Measurements from ENCODE around the gene TPSB2.
A peak's percentile ranks its signal among the peaks of the same experiment; 100 is the strongest.
"Not testable (repeated sequence)": the region's sequence is repeated elsewhere in the genome, so short reads cannot be mapped to it uniquely, and the experiment has no call there.

Gene TPSB2

GRCh38 chr16:1271724-1272413, 41.9 kb upstream of the TPSB2 start:
- not testable (repeated sequence) for H3K9me3 ChIP-seq (ENCODE audit: control insufficient read depth, insufficient read depth, low read depth, low read length); H3K36me3 ChIP-seq (ENCODE audit: control insufficient read depth, insufficient read depth, low read length); H3K9ac ChIP-seq (ENCODE audit: low read length); H3K4me3 ChIP-seq (ENCODE audit: low read depth, low read length); H3K4me1 ChIP-seq (ENCODE audit: control insufficient read depth, insufficient read depth, low read length); H3K27ac ChIP-seq (ENCODE audit: low read depth, low read length)
- H3K27me3 ChIP-seq (ENCODE audit: control insufficient read depth, insufficient read depth, low read length) = peaks cover 14% of the 10 kb centered on the region

GRCh38 chr16:1271380-1271723, 41.4 kb upstream of the TPSB2 start:
- no peak overlapping the region for H3K9ac ChIP-seq (ENCODE audit: low read length)
- peaks cover 14% of the 10 kb centered on the region for H3K27me3 ChIP-seq (ENCODE audit: control insufficient read depth, insufficient read depth, low read length)

GRCh38 chr16:1269418-1269817, 39.4 kb upstream of the TPSB2 start:
- H3K9ac ChIP-seq (ENCODE audit: low read length); H3K36me3 ChIP-seq (ENCODE audit: control insufficient read depth, insufficient read depth, low read length); H3K27ac ChIP-seq (ENCODE audit: low read depth, low read length); H3K4me1 ChIP-seq (ENCODE audit: control insufficient read depth, insufficient read depth, low read length); H3K4me3 ChIP-seq (ENCODE audit: low read depth, low read length): not testable (repeated sequence)
- Histone ChIP-seq H3K27me3 (ENCODE audit: control insufficient read depth, insufficient read depth, low read length) (peaks cover 17% of the 10 kb centered on the region), H3K9me3 (ENCODE audit: control insufficient read depth, insufficient read depth, low read depth, low read length) (peaks cover 13% of the 10 kb centered on the region; the same call in 1 of the 2 replicates)

More at GRCh38 chr16:1271380-1271723, 41.4 kb upstream of the TPSB2 start:
- no peak overlapping the region for H3K4me3 ChIP-seq (ENCODE audit: low read depth, low read length)
- H3K36me3 ChIP-seq (ENCODE audit: control insufficient read depth, insufficient read depth, low read length) = no peaks in the 10 kb centered on the region
- H3K4me1 ChIP-seq (ENCODE audit: control insufficient read depth, insufficient read depth, low read length) = no peaks in the 10 kb centered on the region
- 0 out of 2 replicates have a peak, but pooled peaks cover 3% of the 10 kb centered on the region for H3K9me3 ChIP-seq (ENCODE audit: control insufficient read depth, insufficient read depth, low read depth, low read length)
- H3K27ac ChIP-seq (ENCODE audit: low read depth, low read length) = no peak overlapping the region

- H3K4me1 ChIP-seq (ENCODE audit: control insufficient read depth, insufficient read depth, low read length) = peaks cover 3% of the 10 kb centered on the region; the same call in 1 of the 2 replicates
- peaks cover 13% of the 10 kb centered on the region; the same call in 1 of the 2 replicates for H3K9me3 ChIP-seq (ENCODE audit: control insufficient read depth, insufficient read depth, low read depth, low read length)
- H3K27ac ChIP-seq (ENCODE audit: low read depth, low read length) = no peak overlapping the region
- no peak overlapping the region for H3K4me3 ChIP-seq (ENCODE audit: low read depth, low read length)
- peaks cover 28% of the 10 kb centered on the region for H3K27me3 ChIP-seq (ENCODE audit: control insufficient read depth, insufficient read depth, low read length)
- H3K36me3 ChIP-seq (ENCODE audit: control insufficient read depth, insufficient read depth, low read length) = no peaks in the 10 kb centered on the region
- no peak overlapping the region for H3K9ac ChIP-seq (ENCODE audit: low read length)
Observed at GRCh38 chr16:1265826-1266225, 35.8 kb upstream of the TPSB2 start.

GRCh38 chr16:1265090-1265630, 35.2 kb upstream of the TPSB2 start:
- Histone ChIP-seq H3K4me1 (ENCODE audit: control insufficient read depth, insufficient read depth, low read length) (peaks cover 3% of the 10 kb centered on the region; the same call in 1 of the 2 replicates), H3K4me3 (ENCODE audit: low read depth, low read length) (no peak overlapping the region), H3K27ac (ENCODE audit: low read depth, low read length) (no peak overlapping the region), H3K9me3 (ENCODE audit: control insufficient read depth, insufficient read depth, low read depth, low read length) (peaks cover 13% of the 10 kb centered on the region; the same call in 1 of the 2 replicates), H3K27me3 (ENCODE audit: control insufficient read depth, insufficient read depth, low read length) (peaks cover 35% of the 10 kb centered on the region), H3K9ac (ENCODE audit: low read length) (no peak overlapping the region), H3K36me3 (ENCODE audit: control insufficient read depth, insufficient read depth, low read length) (no peaks in the 10 kb centered on the region)

GRCh38 chr16:1264345-1265089, 34.5 kb upstream of the TPSB2 start:
- Histone ChIP-seq H3K9ac (ENCODE audit: low read length) (no peak overlapping the region), H3K36me3 (ENCODE audit: control insufficient read depth, insufficient read depth, low read length) (no peaks in the 10 kb centered on the region), H3K4me3 (ENCODE audit: low read depth, low read length) (no peak overlapping the region), H3K27me3 (ENCODE audit: control insufficient read depth, insufficient read depth, low read length) (peaks cover 41% of the 10 kb centered on the region), H3K9me3 (ENCODE audit: control insufficient read depth, insufficient read depth, low read depth, low read length) (peaks cover 13% of the 10 kb centered on the region; the same call in 1 of the 2 replicates), H3K4me1 (ENCODE audit: control insufficient read depth, insufficient read depth, low read length) (peaks cover 3% of the 10 kb centered on the region; the same call in 1 of the 2 replicates), H3K27ac (ENCODE audit: low read depth, low read length) (no peak overlapping the region)

- H3K27me3 ChIP-seq (ENCODE audit: control insufficient read depth, insufficient read depth, low read length) = peaks cover 49% of the 10 kb centered on the region
- peaks cover 13% of the 10 kb centered on the region; the same call in 1 of the 2 replicates for H3K9me3 ChIP-seq (ENCODE audit: control insufficient read depth, insufficient read depth, low read depth, low read length)
Observed at GRCh38 chr16:1263591-1264344, 33.8 kb upstream of the TPSB2 start.

GRCh38 chr16:1262846-1263221, 32.9 kb upstream of the TPSB2 start:
- Histone ChIP-seq H3K27me3 (ENCODE audit: control insufficient read depth, insufficient read depth, low read length) (peaks cover 55% of the 10 kb centered on the region), H3K9me3 (ENCODE audit: control insufficient read depth, insufficient read depth, low read depth, low read length) (peaks cover 13% of the 10 kb centered on the region; the same call in 1 of the 2 replicates), H3K27ac (ENCODE audit: low read depth, low read length) (no peak overlapping the region), H3K36me3 (ENCODE audit: control insufficient read depth, insufficient read depth, low read length) (no peaks in the 10 kb centered on the region), H3K4me3 (ENCODE audit: low read depth, low read length) (no peak overlapping the region), H3K4me1 (ENCODE audit: control insufficient read depth, insufficient read depth, low read length) (peaks cover 3% of the 10 kb centered on the region; the same call in 1 of the 2 replicates), H3K9ac (ENCODE audit: low read length) (no peak overlapping the region)

More at GRCh38 chr16:1263591-1264344, 33.8 kb upstream of the TPSB2 start:
- Histone ChIP-seq H3K27ac (ENCODE audit: low read depth, low read length) (no peak overlapping the region), H3K9ac (ENCODE audit: low read length) (no peak overlapping the region), H3K4me1 (ENCODE audit: control insufficient read depth, insufficient read depth, low read length) (peaks cover 3% of the 10 kb centered on the region; the same call in 1 of the 2 replicates), H3K4me3 (ENCODE audit: low read depth, low read length) (no peak overlapping the region), H3K36me3 (ENCODE audit: control insufficient read depth, insufficient read depth, low read length) (no peaks in the 10 kb centered on the region)

- H3K4me1 ChIP-seq (ENCODE audit: control insufficient read depth, insufficient read depth, low read length) = peaks cover 3% of the 10 kb centered on the region; the same call in 1 of the 2 replicates
- H3K27ac ChIP-seq (ENCODE audit: low read depth, low read length) = no peak overlapping the region
- H3K36me3 ChIP-seq (ENCODE audit: control insufficient read depth, insufficient read depth, low read length) = no peaks in the 10 kb centered on the region
- H3K27me3 ChIP-seq (ENCODE audit: control insufficient read depth, insufficient read depth, low read length) = peaks cover 60% of the 10 kb centered on the region
- H3K4me3 ChIP-seq (ENCODE audit: low read depth, low read length) = no peak overlapping the region
- no peak overlapping the region for H3K9ac ChIP-seq (ENCODE audit: low read length)
- peaks cover 13% of the 10 kb centered on the region; the same call in 1 of the 2 replicates for H3K9me3 ChIP-seq (ENCODE audit: control insufficient read depth, insufficient read depth, low read depth, low read length)
Observed at GRCh38 chr16:1262210-1262845, 32.3 kb upstream of the TPSB2 start.

- peaks cover 70% of the 10 kb centered on the region for H3K27me3 ChIP-seq (ENCODE audit: control insufficient read depth, insufficient read depth, low read length)
- H3K4me3 ChIP-seq (ENCODE audit: low read depth, low read length) = peak overlapping the region; percentile 38; the same call in 1 of the 2 replicates
- peaks cover 10% of the 10 kb centered on the region; the same call in 1 of the 2 replicates for H3K9me3 ChIP-seq (ENCODE audit: control insufficient read depth, insufficient read depth, low read depth, low read length)
- no peak overlapping the region for H3K9ac ChIP-seq (ENCODE audit: low read length)
- H3K27ac ChIP-seq (ENCODE audit: low read depth, low read length) = no peak overlapping the region
- H3K36me3 ChIP-seq (ENCODE audit: control insufficient read depth, insufficient read depth, low read length) = no peaks in the 10 kb centered on the region
- H3K4me1 ChIP-seq (ENCODE audit: control insufficient read depth, insufficient read depth, low read length) = peaks cover 3% of the 10 kb centered on the region; the same call in 1 of the 2 replicates
Observed at GRCh38 chr16:1261131-1261892, 31.3 kb upstream of the TPSB2 start.

All from HUES6 (cell line).